ENCODE results near the gene HPS1. TPM values are rescaled to one million over a fixed set of nuclear protein-coding genes. Genes with fewer than 3 reads are reported as not detected.
"Not testable (repeated sequence)": the region's sequence is repeated elsewhere in the genome, so short reads cannot be mapped to it uniquely, and the experiment has no call there.

Gene HPS1
- total RNA-seq, 1 donor from 2014 or later, result 64.0 TPM

DNA sequence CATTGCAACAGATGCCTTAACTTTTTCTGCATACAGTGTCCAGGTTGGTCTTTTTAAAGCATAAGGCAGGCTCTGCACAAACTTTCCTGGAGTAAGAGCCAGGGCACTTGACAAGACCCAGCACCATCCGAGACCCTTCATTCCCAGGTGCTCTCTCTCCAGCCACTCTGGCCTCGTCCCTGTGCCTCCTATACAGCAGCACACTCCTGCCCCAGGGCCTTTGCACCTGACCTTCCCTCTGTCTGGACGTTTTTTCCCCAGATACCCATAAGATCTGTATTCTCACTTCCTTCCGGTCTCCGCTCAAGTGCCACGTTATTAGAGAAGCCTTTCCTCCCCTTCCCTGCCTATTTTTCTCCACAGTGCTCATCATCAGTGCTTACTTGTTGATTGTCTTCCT lies 57.3 kb downstream of the HPS1 start:
- Histone ChIP-seq H3K4me3 (ENCODE audit: low read depth, low read length) (no peak overlapping the region), H3K36me3 (ENCODE audit: control insufficient read depth, insufficient read depth, low read length) (no peaks in the 10 kb centered on the region), H3K27me3 (ENCODE audit: control insufficient read depth, insufficient read depth, low read length) (no peaks in the 10 kb centered on the region)
- no peak for DNase-seq (ENCODE audit: low read depth)
- TF ChIP-seq, protein P1, sequence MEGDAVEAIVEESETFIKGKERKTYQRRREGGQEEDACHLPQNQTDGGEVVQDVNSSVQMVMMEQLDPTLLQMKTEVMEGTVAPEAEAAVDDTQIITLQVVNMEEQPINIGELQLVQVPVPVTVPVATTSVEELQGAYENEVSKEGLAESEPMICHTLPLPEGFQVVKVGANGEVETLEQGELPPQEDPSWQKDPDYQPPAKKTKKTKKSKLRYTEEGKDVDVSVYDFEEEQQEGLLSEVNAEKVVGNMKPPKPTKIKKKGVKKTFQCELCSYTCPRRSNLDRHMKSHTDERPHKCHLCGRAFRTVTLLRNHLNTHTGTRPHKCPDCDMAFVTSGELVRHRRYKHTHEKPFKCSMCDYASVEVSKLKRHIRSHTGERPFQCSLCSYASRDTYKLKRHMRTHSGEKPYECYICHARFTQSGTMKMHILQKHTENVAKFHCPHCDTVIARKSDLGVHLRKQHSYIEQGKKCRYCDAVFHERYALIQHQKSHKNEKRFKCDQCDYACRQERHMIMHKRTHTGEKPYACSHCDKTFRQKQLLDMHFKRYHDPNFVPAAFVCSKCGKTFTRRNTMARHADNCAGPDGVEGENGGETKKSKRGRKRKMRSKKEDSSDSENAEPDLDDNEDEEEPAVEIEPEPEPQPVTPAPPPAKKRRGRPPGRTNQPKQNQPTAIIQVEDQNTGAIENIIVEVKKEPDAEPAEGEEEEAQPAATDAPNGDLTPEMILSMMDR (IDR thresholded peaks at IDR 0.05; ENCODE audit: insufficient read depth, low read length, poor library complexity, severe bottlenecking), result no peak

DNA sequence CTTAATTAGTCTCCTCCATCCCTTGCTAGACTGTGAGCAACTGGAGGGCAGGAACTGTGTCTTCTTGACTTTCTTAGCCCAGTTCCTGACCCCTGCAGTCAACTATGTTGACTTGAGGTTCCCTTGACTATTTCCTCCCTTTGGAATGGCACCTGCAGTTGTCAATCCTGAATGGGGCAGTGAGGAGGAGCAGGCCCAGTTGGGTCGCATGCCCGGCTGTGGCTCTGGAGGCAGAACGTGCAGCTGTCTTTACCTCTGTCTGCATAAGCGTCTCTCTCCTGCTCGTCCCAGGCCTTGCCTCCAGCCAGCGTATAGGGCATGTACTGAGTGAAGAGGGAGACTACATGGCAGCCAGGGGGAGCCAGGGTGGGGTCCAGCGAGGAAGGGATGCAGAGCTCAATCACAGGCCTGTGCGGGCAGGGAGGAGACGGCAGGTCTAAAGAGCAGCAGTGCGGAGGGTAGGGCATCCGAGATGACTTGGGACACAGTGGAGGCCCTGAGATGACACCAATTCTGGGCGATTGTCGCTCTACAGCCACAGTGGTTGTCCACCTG lies 58.6 kb downstream of the HPS1 start:
- Histone ChIP-seq H3K4me3 (ENCODE audit: low read depth, low read length) (no peak overlapping the region), H3K36me3 (ENCODE audit: control insufficient read depth, insufficient read depth, low read length) (no peaks in the 10 kb centered on the region), H3K27me3 (ENCODE audit: control insufficient read depth, insufficient read depth, low read length) (no peaks in the 10 kb centered on the region)
- TF ChIP-seq, protein P1 (IDR thresholded peaks at IDR 0.05; ENCODE audit: insufficient read depth, low read length, poor library complexity, severe bottlenecking), result no peak
- DNase-seq (ENCODE audit: low read depth), result no peak

DNA sequence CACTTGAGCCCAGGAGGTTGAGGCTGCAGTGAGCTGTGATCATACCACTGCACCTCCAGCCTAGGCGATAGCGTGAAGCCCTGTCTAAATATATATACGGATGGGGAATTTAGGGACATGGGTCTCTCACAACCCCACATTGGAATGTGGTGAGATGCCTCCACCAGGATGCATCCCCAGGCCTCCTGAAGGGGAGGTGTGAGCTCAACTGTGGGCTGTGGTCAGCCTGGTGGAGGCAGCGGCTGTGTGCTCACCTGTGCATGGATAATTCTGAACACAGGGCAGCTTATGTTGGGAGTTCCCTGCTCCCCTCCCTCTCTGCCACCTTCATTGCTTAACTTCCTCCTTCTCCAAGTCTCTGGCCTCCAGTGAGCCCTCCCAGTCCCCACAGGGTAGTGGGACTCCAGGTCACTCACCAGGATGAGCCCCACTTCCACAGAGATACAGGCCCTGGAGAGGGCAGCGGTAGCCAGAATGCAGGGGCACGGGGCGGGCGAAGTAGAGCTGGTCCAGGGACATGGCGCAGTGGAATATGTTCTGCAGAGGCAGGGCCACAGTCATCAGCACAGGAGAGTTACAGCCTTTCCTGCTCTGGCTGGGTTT lies 62.1 kb downstream of the HPS1 start:
- TF ChIP-seq, protein P1 (IDR thresholded peaks at IDR 0.05; ENCODE audit: insufficient read depth, low read length, poor library complexity, severe bottlenecking), result no peak
- H3K36me3 ChIP-seq (ENCODE audit: control insufficient read depth, insufficient read depth, low read length), result no peaks in the 10 kb centered on the region
- H3K27me3 ChIP-seq (ENCODE audit: control insufficient read depth, insufficient read depth, low read length), result no peaks in the 10 kb centered on the region
- H3K4me3 ChIP-seq (ENCODE audit: low read depth, low read length), result no peak overlapping the region
- DNase-seq (ENCODE audit: low read depth), result no peak

DNA sequence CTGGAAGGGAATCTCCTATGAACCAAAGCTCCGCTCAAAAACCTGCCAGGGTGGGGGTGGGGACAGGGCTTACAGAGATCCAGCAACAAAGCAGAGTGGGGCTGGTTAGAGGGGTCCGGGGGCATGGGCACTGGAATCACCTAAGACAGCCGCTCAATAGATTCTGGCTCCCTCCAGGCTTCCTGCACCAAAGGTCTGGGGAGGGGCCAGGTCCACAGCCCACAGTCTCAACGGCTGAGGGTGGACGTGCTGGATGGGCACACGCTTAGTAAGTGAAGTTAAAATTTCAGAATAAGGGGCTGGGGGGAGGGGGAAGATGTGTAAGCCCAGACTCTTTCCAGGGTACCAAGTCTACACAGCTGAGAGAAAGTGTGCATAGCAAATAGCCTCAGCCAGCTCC lies 62.9 kb downstream of the HPS1 start:
- Histone ChIP-seq H3K27me3 (ENCODE audit: control insufficient read depth, insufficient read depth, low read length) (no peaks in the 10 kb centered on the region), H3K4me3 (ENCODE audit: low read depth, low read length) (no peak overlapping the region), H3K36me3 (ENCODE audit: control insufficient read depth, insufficient read depth, low read length) (no peaks in the 10 kb centered on the region)
- DNase-seq (ENCODE audit: low read depth), result no peak
- TF ChIP-seq, protein P1 (IDR thresholded peaks at IDR 0.05; ENCODE audit: insufficient read depth, low read length, poor library complexity, severe bottlenecking), result no peak

DNA sequence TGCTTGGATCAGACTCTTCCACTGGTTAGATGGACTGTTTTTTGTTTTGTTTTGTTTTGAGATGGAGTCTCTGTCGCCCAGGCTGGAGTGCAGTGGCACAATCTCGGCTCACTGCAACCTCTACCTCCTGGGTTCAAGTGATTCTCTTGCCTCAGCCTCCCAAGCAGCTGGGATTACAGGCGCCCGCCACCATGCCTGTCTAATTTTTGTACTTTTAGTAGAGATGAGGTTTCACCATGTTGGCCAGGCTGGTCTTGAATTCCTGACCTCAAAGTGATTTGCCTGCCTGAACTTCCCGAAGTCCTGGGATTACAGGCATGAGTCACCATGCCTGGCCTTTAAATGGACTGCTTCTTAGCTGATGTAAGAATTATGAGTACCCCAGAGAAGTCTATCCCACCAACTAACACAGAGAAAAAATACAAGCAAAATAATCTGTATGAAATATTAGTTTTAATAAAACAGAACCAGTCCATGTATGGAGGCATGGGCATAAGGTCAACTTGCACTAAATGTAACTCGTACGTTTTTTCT lies 63.5 kb downstream of the HPS1 start:
- not testable (repeated sequence) for H3K27me3 ChIP-seq (ENCODE audit: control insufficient read depth, insufficient read depth, low read length); H3K36me3 ChIP-seq (ENCODE audit: control insufficient read depth, insufficient read depth, low read length); DNase-seq (ENCODE audit: low read depth); H3K4me3 ChIP-seq (ENCODE audit: low read depth, low read length)

DNA sequence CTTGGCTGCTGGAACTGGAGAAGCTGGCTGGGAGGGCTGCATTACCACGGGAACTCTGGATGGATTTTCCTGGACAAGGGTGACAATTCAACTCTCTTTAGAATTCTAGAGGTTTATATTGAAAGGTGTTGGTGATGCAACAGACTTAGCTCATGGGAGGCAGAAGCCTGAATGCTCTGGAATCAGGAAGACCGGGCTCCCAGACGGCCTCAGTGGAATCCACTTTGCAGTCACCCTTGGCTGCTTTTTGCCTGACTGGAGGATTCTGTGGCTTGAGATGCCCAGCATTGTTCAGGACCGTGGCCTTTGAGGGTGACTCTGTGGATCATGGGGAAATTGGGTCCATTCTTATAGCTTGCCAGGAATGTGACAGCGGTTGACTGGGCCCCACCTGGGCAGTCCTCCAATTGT lies 64.0 kb downstream of the HPS1 start:
- Histone ChIP-seq H3K27me3 (ENCODE audit: control insufficient read depth, insufficient read depth, low read length) (no peaks in the 10 kb centered on the region), H3K36me3 (ENCODE audit: control insufficient read depth, insufficient read depth, low read length) (no peaks in the 10 kb centered on the region)
- TF ChIP-seq, protein P1 (IDR thresholded peaks at IDR 0.05; ENCODE audit: insufficient read depth, low read length, poor library complexity, severe bottlenecking), result no peak

More for the DNA sequence above, 64.0 kb downstream of the HPS1 start:
- no peak for DNase-seq (ENCODE audit: low read depth)
- no peak overlapping the region for H3K4me3 ChIP-seq (ENCODE audit: low read depth, low read length)
